AG09309 (cell line): Measurements from ENCODE around the gene CANT1.

Source experiments
- DNase-seq: peaks from one replicate; pipeline ENCODE4 v3.0.0-alpha.2; 2010; ENCODE audit warnings: low read depth
- H3K4me3 ChIP-seq: 2 replicates; pipeline ENCODE4 v1.5.1; 2011; ENCODE audit warnings: mild to moderate bottlenecking, low read depth, low read length, moderate library complexity; ENCODE audit not compliant: control insufficient read depth
- CTCF ChIP-seq: IDR thresholded peaks from 2 replicates; pipeline ENCODE4 v1.5.1; 2011; ENCODE audit warnings: mild to moderate bottlenecking, low read depth, low read length, inconsistent platforms; ENCODE audit not compliant: insufficient read depth, control insufficient read depth; ENCODE audit errors: missing control alignments

CANT1 gene

GRCh38 chr17:78974635-78975591 lies 34.7 kb downstream of the CANT1 start:
- no peak for TF ChIP-seq CTCF
- H3K4me3 ChIP-seq, result peak overlapping the region; percentile 1; the same call in 1 of the 2 replicates
- peak; percentile 67 for DNase-seq

GRCh38 chr17:78973792-78974520 lies 35.6 kb downstream of the CANT1 start:
- TF ChIP-seq CTCF, result no peak
- no peak overlapping the region for H3K4me3 ChIP-seq
- no peak for DNase-seq

- H3K4me3 ChIP-seq, result no peak overlapping the region
- DNase-seq, result no peak
- TF ChIP-seq CTCF, result no peak
These were observed 36.4 kb downstream of the CANT1 start for GRCh38 chr17:78973196-78973595.

- no peak for DNase-seq
- H3K4me3 ChIP-seq, result no peak overlapping the region
- no peak for TF ChIP-seq CTCF
These were observed 37.0 kb downstream of the CANT1 start for GRCh38 chr17:78972507-78973105.

GRCh38 chr17:78971756-78972506 lies 37.6 kb downstream of the CANT1 start:
- DNase-seq, result no peak
- TF ChIP-seq CTCF, result no peak
- no peak overlapping the region for H3K4me3 ChIP-seq
